Measurements from ENCODE around the gene ITGB4.
"Not testable (repeated sequence)": the region's sequence is repeated elsewhere in the genome, so short reads cannot be mapped to it uniquely, and the experiment has no call there.

The ITGB4 gene

GRCh38 chr17:75771334-75772281 lies 50.3 kb downstream of the ITGB4 start:
- no peak for DNase-seq (ENCODE audit: low read depth in 2 of 2)

DNA sequence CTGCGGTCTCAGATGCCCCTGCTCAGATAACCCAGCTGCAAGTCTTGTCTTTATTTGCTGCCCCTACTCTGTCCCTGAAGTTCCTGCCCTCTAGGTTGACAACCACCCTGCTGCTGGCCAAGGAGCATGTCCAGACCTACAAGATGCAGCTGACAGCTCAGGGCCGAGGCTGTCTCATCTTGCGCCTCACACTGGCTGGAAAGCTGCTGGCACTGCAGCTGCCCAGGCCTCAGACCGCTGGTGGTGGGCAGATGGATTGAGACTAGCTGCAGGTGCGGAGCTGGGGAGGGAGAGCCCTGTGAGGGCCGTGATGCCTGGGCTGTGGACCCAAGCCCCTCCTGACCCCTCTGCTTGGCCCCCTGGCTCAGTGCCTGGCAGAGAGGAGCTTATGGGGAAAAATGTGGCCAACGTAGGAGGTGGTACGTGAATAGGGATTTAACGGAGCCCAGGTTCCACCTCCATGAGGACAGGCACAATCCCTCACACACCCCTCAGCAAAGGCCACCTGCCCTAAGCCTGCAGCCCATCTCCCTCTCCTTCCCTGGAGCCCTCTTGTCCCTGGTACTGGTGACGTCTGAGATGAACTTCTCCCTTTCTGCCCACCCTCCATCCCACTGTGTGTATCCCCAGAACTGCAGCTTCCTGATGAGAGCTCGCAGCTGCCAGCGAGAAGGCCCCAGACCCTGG lies 52.0 kb downstream of the ITGB4 start:
- DNase-seq (ENCODE audit: low read depth in 2 of 2): no peak

DNA sequence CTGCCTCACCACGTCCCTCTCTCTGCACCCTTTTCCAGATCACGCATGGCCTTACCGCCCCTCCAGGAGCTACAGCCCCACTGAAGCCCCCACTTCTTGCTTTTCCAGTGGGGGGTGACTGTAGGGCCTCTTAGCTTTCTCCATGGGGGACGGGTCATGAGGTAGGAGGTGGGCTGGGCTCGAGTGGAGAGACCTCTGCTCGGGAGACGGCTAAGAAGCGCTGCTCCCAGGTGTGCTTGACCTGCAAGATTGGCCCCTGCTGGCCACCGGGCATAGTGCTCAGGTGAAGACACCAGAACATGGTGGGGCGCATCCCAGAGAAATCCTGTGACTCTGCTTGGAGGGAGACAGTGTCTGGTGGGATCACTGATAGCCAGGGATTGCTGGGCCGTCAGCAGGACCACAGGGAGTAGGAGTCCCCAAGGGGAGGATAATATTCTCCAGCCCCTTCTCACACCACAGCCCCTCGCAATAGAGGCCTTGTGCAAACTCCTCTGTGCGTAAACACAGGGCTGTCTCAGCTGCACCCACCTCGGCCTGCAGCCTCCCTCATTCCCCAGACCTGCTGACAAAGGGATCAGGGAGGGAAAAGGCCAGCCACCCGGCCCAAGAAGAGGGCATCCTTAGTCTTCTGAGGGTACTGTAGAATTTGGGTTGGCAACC lies 52.7 kb downstream of the ITGB4 start:
- DNase-seq (ENCODE audit: low read depth in 2 of 2): no peak

- DNase-seq (ENCODE audit: low read depth in 2 of 2): no peak
Observed at GRCh38 chr17:75774471-75774990, 53.3 kb downstream of the ITGB4 start.

GRCh38 chr17:75774991-75775668 lies 53.9 kb downstream of the ITGB4 start:
- DNase-seq (ENCODE audit: low read depth in 2 of 2): no peak

DNA sequence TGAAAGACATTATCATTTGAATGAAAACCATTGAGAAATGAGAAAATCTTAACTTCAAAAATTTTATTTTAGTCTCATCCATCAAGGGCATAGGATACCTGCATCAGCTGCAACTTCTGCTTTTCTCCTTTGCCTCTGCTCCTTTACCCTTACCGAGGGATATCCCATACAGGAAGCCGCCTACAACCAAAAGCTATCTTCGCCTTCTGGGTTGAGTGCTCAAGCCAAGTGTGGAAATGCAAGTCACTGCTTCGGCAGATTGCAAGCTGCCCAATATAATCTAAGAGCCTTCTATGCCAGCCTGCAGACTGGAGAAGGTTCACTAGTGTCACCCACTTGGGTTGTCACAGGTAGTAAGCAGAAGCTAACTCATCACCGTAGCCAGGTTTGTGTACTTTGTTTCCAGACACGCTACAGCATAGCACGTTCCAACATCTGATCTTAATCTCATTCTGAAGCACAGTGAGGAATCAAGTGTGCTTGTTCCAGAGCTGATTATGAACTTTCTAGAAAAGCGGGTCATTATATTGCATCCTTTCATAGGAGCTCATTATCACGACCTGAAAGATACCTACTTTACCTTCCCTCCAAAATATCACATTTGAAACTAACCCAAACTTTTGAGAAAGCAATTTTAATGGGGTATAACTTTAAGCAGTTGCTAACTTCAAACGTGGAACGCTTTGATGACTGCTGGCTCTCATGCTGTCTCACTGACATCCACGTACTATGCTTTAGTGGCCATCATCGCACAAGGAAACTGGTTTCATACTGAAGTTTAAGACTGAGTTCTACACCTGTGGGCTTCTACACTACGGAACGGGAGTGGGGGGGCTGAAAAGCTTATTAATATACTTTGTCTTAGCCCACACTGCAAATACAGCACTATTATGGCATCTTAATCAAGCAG lies 55.4 kb downstream of the ITGB4 start:
- DNase-seq (ENCODE audit: low read depth in 2 of 2): no peak

GRCh38 chr17:75777296-75777922 lies 56.1 kb downstream of the ITGB4 start:
- DNase-seq (ENCODE audit: low read depth in 2 of 2): no peak

- DNase-seq (ENCODE audit: low read depth in 2 of 2): not testable (repeated sequence)
Observed at GRCh38 chr17:75778066-75778860, 57.0 kb downstream of the ITGB4 start.

DNA sequence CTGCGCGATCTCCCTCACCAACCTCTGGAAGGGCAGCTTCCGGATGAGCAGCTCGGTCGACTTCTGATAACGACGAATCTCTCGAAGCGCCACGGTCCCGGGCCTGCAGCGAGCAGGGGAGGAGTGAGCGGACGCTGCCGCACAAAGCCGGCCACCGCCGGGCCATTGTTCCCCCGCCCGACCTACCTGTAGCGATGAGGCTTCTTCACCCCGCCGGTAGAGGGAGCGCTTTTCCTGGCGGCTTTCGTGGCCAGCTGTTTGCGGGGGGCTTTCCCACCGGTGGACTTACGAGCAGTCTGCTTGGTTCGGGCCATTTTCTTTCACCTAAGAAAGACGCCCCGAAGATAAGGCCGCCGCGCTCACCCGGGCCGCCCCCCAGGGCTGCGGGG lies 57.6 kb downstream of the ITGB4 start:
- DNase-seq (ENCODE audit: low read depth in 2 of 2): peak in 1 of 2 donors; percentile 61

DNA sequence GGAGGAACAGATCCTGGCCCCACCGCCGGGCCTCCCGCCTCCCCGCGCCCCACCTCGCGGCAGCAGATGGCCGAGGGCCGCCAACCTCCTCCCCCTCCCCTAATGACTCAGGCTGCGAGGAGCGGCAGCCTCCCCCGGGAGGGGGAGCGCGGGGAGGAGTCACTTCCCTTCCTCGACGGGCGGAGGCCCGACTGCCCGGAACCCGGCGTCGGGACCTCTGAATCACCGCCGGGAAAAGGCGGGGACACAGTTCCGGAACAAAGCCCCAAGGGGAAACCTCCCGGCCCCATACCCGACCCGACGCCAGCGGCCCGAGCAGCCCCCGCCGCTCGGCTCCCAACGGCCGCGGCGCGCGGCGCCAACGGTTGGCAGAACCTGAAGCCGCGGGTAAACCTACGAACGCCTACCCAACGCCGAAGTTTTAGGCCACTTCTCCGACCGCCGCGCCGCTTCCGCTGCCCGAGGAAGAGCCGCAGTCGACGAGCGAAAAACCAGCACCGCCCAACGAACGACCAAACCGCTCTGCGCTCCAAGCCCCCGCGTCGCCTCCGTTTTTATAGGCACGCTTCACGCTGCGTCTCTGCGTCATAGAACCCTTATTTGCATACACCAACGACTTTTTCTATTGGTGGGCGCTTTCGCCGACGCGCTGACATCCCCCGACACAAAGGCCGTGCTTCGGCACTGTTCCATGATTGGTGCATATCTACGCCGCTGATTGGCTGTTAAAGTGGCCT lies 58.2 kb downstream of the ITGB4 start:
- DNase-seq (ENCODE audit: low read depth in 2 of 2): peak; percentile 85 to 87

DNA sequence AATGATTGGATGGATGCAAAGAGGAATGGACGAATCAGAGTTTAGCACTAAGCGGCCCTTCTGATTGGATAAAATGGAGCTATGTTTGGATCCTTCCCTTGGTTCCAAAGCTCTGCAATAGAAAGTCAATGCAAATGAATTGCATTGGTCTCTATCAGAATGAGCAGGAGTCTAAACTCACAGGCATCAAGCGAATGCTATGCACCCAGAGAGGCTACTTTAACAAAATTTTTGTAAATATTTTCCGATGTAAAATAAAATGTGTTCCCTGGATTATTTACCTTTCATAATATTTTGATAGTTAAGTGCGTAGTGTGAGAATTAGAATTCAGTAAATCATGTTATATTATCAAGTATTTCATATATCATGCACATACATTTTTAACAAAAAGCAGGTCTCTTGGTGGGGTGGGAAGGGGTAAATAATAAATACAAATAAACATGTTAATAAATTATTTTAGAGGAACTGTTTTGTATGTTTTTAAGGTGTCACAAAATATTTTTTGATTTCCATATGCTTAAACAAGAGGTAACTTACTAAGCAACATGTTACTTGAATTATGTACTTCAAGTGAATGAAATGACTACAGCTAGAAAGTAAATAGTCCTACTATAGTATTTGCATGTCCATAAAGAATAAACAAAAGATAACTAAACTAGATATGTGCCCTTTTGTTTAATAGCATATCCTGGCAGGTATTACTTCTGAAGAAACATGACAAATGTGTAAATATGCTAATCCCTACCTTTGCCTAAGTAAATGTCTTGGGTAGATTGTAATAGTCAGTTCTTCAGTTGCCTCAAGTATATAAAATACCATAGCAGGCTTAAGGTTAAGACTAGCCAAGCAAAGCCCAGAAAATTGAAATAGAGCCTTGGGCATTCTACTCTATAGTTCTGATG lies 59.0 kb downstream of the ITGB4 start:
- no peak for DNase-seq (ENCODE audit: low read depth in 2 of 2)

DNA sequence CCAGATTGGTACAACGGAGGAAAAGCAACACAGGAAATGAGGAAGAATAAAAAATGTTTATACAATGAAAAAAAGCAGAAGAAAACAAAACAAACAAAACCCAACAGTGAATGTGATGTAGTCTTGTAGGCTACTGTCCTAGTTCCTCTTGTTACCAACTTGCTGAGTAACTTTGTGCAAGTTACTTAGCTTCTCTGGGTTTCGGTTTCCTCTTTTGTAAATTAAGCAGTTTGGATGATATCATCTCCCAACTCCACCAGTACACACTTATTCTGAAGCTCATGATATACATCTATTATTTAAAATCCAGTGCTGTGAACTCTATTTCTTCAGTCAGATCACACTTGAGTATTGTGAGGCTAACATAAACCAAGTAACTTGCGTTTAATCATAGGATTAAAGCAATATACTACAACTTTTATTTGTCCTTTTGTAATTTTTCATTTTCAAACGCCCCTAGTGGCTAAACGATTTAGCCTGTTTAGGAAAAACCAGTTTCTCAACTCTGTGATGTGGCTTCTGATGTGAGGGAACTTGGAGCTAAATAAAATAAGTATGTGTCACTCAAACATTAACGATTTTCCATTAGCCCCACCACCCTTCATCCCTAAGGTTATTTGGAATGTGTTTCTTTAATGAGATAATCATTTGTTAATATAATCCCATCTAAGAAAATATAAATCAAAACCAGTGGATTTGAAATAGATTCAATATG lies 62.0 kb downstream of the ITGB4 start:
- DNase-seq (ENCODE audit: low read depth in 2 of 2): no peak

GRCh38 chr17:75783803-75784472 lies 62.7 kb downstream of the ITGB4 start:
- no peak for DNase-seq (ENCODE audit: low read depth in 2 of 2)

GRCh38 chr17:75784473-75785015 lies 63.3 kb downstream of the ITGB4 start, which contains the start of gene UNK:
TSS of gene UNK (plus strand) at chr17:75784806. CDS start at chr17:75784881, 75 bp downstream.
- peak; percentile 85 to 93 for DNase-seq (ENCODE audit: low read depth in 2 of 2)

DNA sequence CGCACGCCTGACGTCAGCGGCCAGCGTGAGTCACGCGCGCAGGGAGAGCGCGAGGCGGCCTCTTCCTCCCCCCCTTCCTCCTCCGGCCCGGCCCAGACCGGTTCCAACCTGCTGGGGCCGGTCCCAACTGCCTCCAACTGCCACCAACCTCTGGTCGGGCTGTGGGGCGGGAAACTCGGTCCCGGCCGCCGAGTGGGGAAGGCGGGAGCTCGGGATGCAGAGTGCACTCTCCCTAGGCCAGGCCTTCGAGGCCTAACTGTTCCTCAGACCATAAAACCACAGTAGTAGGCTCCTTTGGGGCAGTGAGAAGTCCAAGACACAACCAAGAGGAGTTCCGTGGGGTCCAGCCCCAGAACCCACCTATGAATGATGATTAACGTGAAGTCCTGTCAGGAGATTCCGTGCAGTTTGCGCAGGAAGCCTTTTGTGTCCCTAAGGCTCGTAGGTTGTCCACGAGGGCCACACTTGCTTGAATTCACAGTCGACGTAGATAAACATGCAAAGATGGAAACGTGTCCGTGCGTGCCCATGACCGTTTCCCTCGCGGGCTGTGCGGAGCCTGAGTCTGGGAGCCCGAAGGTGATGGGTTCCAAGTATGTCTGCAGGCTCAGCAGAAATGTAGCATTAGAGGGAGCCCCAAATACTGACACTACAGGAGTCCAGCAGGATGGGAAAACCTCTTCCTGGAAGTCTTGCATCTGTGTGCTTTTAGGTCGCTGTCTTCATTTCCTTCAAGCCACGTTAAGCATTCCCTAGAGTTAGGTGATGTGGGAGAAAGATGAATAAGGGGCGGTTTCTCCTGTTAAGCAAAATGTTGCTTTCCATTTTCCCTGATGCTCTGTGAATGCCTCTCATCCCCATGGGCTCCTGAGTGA lies 64.0 kb downstream of the ITGB4 start:
- peak; percentile 78 to 82 for DNase-seq (ENCODE audit: low read depth in 2 of 2)
